Measurements from ENCODE around the gene USP22. TPM values are rescaled to one million over a fixed set of nuclear protein-coding genes. Genes with fewer than 3 reads are reported as not detected.

The USP22 gene
- total and polyA plus RNA-seq, 2 of the 13 experiments (the other 11 are each of a cell fraction or from before 2014, with no cell fraction given), result 98.0 to 130 TPM

DNA sequence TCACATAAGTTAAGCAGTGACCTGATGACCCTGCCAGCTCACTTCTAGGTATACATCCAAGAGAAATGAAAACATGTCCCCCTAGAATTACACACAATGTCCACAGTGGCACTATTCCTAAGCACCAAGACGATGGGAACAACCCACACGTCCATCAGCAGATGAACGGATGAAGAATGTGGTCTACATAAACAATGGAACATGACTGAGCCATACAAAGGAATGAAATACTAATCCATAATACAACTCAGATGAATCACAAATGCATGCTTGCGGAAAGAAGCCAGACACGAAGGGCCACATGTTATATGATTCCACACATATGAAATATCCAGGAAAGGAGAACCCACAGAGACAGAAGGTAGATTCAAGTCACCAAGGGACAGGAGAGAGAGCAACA, 17.4 kb downstream of the USP22 start:
- Histone ChIP-seq H3K9me3 (ENCODE audit: low read length) (no peaks in the 10 kb centered on the region), H3K4me1 (ENCODE audit: insufficient read depth, low read length) (no peaks in the 10 kb centered on the region), H3K79me2 (ENCODE audit: insufficient read depth, low read length) (peaks cover 96% of the 10 kb centered on the region), H2AFZ (ENCODE audit: low read length) (no peak overlapping the region), H3K27ac (ENCODE audit: extremely low read length, insufficient read depth, low read length) (no peak overlapping the region), H3K4me3 (replicated peaks in 1 of 3; ENCODE audit: insufficient read depth in 1 of 3, low read depth in 2 of 3, low read length in 3 of 3) (no peak overlapping the region), H3K4me2 (ENCODE audit: low read depth, low read length) (no peak overlapping the region), H3K36me3 (replicated peaks in 1 of 2; ENCODE audit: control insufficient read depth in 1 of 2, insufficient read depth in 2 of 2, low read length in 2 of 2) (peaks cover 41 to 76% of the 10 kb centered on the region in 2 experiments), H3K27me3 (ENCODE audit: control insufficient read depth in 1 of 2, insufficient read depth in 2 of 2, low read length in 2 of 2) (no peaks in the 10 kb centered on the region), H4K20me1 (ENCODE audit: insufficient read depth, low read length) (peaks cover 98% of the 10 kb centered on the region), H3K9ac (ENCODE audit: insufficient read depth, low read depth, low read length) (no peak overlapping the region)
- no peak for ATAC-seq
- FAIRE-seq, result no peak
- in situ Hi-C loops (cut with HindIII; ENCODE audit: extremely low pct_ligation_motif_present, low pct_unique_long_range_greater_than_20kb), result no loop called here
- ChIA-PET POLR2A (no interaction called here), CTCF (ENCODE audit: low intra/inter-chr PET ratio, low total read pairs) (no interaction called here)
- no peak for DNase-seq (ENCODE audit: low spot score)
- no TSS peak for BruUV-seq (replicated peaks)
- intact Hi-C loops (cut with micrococcal nuclease; ENCODE audit: unreplicated experiment), result no loop called here
- 96% methylated on average over 5 of the region's 5 CpGs for WGBS (ENCODE audit: low lambda C conversion rate)
- TF ChIP-seq CBX5 (CRISPR knock-in tag; IDR thresholded peaks at IDR 0.05; ENCODE audit: borderline replicate concordance) (no peak), RAD51 (IDR thresholded peaks at IDR 0.05; ENCODE audit: borderline replicate concordance) (no peak), TEAD3 (CRISPR knock-in tag; optimal IDR thresholded peaks at IDR 0.05; ENCODE audit: borderline replicate concordance) (no peak), TBP (CRISPR knock-in tag; IDR thresholded peaks at IDR 0.05) (no peak), HDAC6 (IDR thresholded peaks at IDR 0.05; ENCODE audit: low read depth, low read length) (no peak), HIVEP1 (CRISPR knock-in tag; IDR thresholded peaks at IDR 0.05) (no peak), RBFOX2 (IDR thresholded peaks at IDR 0.05; ENCODE audit: low read depth, low read length) (no peak), ZNF260 (CRISPR knock-in tag; IDR thresholded peaks at IDR 0.05; ENCODE audit: borderline replicate concordance, low read depth) (no peak), ZFP36L2 (CRISPR knock-in tag; IDR thresholded peaks at IDR 0.05) (no peak), ZNF33A (CRISPR knock-in tag; IDR thresholded peaks at IDR 0.05; ENCODE audit: borderline replicate concordance) (no peak), ZNF883 (CRISPR knock-in tag; IDR thresholded peaks at IDR 0.05; ENCODE audit: not compliant biosample characterization) (no peak), ZBTB7B (CRISPR knock-in tag; IDR thresholded peaks at IDR 0.05) (no peak), ZNF205 (CRISPR knock-in tag; IDR thresholded peaks at IDR 0.05) (no peak), PHB2 (IDR thresholded peaks at IDR 0.05; ENCODE audit: partially characterized antibody) (no peak), MIER3 (CRISPR knock-in tag; IDR thresholded peaks at IDR 0.05; ENCODE audit: borderline replicate concordance) (no peak)
- TF ChIP-seq, protein P1, sequence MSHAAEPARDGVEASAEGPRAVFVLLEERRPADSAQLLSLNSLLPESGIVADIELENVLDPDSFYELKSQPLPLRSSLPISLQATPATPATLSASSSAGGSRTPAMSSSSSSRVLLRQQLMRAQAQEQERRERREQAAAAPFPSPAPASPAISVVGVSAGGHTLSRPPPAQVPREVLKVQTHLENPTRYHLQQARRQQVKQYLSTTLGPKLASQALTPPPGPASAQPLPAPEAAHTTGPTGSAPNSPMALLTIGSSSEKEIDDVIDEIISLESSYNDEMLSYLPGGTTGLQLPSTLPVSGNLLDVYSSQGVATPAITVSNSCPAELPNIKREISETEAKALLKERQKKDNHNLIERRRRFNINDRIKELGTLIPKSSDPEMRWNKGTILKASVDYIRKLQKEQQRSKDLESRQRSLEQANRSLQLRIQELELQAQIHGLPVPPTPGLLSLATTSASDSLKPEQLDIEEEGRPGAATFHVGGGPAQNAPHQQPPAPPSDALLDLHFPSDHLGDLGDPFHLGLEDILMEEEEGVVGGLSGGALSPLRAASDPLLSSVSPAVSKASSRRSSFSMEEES (CRISPR knock-in tag; IDR thresholded peaks at IDR 0.05), result no peak
- TF ChIP-seq, protein P2, sequence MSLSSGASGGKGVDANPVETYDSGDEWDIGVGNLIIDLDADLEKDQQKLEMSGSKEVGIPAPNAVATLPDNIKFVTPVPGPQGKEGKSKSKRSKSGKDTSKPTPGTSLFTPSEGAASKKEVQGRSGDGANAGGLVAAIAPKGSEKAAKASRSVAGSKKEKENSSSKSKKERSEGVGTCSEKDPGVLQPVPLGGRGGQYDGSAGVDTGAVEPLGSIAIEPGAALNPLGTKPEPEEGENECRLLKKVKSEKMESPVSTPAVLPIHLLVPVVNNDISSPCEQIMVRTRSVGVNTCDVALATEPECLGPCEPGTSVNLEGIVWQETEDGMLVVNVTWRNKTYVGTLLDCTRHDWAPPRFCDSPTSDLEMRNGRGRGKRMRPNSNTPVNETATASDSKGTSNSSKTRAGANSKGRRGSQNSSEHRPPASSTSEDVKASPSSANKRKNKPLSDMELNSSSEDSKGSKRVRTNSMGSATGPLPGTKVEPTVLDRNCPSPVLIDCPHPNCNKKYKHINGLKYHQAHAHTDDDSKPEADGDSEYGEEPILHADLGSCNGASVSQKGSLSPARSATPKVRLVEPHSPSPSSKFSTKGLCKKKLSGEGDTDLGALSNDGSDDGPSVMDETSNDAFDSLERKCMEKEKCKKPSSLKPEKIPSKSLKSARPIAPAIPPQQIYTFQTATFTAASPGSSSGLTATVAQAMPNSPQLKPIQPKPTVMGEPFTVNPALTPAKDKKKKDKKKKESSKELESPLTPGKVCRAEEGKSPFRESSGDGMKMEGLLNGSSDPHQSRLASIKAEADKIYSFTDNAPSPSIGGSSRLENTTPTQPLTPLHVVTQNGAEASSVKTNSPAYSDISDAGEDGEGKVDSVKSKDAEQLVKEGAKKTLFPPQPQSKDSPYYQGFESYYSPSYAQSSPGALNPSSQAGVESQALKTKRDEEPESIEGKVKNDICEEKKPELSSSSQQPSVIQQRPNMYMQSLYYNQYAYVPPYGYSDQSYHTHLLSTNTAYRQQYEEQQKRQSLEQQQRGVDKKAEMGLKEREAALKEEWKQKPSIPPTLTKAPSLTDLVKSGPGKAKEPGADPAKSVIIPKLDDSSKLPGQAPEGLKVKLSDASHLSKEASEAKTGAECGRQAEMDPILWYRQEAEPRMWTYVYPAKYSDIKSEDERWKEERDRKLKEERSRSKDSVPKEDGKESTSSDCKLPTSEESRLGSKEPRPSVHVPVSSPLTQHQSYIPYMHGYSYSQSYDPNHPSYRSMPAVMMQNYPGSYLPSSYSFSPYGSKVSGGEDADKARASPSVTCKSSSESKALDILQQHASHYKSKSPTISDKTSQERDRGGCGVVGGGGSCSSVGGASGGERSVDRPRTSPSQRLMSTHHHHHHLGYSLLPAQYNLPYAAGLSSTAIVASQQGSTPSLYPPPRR (CRISPR knock-in tag; IDR thresholded peaks at IDR 0.05; ENCODE audit: borderline replicate concordance), result no peak
- TF ChIP-seq, protein P3, sequence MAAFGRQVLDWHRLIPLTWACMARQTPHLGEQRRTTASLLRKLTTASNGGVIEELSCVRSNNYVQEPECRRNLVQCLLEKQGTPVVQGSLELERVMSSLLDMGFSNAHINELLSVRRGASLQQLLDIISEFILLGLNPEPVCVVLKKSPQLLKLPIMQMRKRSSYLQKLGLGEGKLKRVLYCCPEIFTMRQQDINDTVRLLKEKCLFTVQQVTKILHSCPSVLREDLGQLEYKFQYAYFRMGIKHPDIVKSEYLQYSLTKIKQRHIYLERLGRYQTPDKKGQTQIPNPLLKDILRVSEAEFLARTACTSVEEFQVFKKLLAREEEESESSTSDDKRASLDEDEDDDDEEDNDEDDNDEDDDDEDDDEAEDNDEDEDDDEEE (CRISPR knock-in tag; IDR thresholded peaks at IDR 0.05), result no peak
